Neural crest cell (in vitro differentiated cells): ENCODE data around the gene RAMP1. TPM values are rescaled to one million over a fixed set of nuclear protein-coding genes. Genes with fewer than 3 reads are reported as not detected.
"Not testable (repeated sequence)": the region's sequence is repeated elsewhere in the genome, so short reads cannot be mapped to it uniquely, and the experiment has no call there.

Source experiments
- DNase-seq: peaks from one replicate; pipeline ENCODE4 v3.0.0; 2021; ENCODE audit warnings: low read depth, mixed read lengths, low spot score
- H3K27ac Mint-ChIP-seq: one replicate; pipeline ENCODE4 v1.8.0; 2021; ENCODE audit warnings: mild to moderate bottlenecking, mixed read lengths; ENCODE audit not compliant: unreplicated experiment
- H3K27me3 Mint-ChIP-seq: 2 replicates; pipeline ENCODE4 v1.8.0; 2021; ENCODE audit warnings: low read depth, mild to moderate bottlenecking, mixed read lengths
- H3K36me3 Mint-ChIP-seq: 2 replicates; pipeline ENCODE4 v1.8.0; 2021; ENCODE audit warnings: low read depth, mild to moderate bottlenecking, mixed read lengths
- H3K4me1 Mint-ChIP-seq: 2 replicates; pipeline ENCODE4 v1.8.0; 2021; ENCODE audit warnings: mixed read lengths
- H3K4me3 Mint-ChIP-seq: one replicate; pipeline ENCODE4 v1.8.0; 2021; ENCODE audit warnings: mild to moderate bottlenecking, mixed read lengths
- H3K9me3 Mint-ChIP-seq: 2 replicates; pipeline ENCODE4 v1.8.0; 2021; ENCODE audit warnings: mixed read lengths
- total RNA-seq: library from RNA; stranded (reverse); gene quantifications from 2 replicates; pipeline ENCODE4 v1.2.1, GENCODE V29; 2021
- TF ChIP-seq, protein P1 (sequence below): fragments of 200-600 bp; sonication (generic); conservative IDR thresholded peaks from 2 replicates; pipeline ENCODE4 v1.5.0; 2021; ENCODE audit warnings: antibody characterized with exemption, mild to moderate bottlenecking

RAMP1 gene
- total RNA-seq, 1 donor from 2014 or later = 0.58 TPM

DNA sequence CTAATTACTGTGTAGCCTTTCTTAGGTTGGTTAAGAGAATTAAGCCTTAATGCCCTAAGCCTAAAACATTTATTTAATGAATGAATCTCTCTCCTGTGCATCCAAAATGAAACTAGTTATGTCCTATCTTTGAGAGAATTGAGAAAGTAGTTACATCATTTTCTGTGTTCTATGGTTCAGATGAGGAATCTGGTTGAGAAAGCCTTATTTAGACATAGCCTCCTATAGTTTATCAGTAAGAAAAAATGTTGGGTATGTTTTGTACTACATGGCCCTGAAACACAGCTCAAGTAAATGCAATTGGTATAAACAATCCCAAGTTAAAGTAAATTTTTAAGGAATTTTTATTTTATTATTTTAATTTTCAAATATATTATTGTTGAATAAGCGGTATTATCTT lies 25.9 kb upstream of the RAMP1 start:
- Mint-ChIP-seq H3K4me3 (no peak overlapping the region), H3K36me3 (no peaks in the 10 kb centered on the region)

DNA sequence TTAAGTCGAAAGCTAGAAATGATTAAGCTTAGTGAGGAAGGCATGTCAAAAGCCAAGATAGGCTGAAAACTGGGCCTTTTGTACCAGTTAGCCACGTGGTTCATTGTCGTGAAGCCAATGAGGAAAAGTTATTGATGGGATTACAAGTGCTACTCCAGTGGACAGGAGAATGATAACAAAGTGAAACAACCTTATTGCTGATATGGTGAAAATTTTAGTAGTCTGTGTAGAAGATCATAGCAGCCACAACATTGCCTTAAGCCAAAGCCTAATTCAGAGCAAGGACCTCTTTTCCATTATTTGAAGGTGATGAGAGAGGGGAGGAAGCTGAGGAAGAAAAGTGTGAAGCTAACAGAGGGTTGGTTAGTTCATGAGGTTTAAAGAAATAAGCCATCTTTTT lies 24.1 kb upstream of the RAMP1 start:
- peaks cover 3% of the 10 kb centered on the region for H3K9me3 Mint-ChIP-seq
- TF ChIP-seq, protein P1, sequence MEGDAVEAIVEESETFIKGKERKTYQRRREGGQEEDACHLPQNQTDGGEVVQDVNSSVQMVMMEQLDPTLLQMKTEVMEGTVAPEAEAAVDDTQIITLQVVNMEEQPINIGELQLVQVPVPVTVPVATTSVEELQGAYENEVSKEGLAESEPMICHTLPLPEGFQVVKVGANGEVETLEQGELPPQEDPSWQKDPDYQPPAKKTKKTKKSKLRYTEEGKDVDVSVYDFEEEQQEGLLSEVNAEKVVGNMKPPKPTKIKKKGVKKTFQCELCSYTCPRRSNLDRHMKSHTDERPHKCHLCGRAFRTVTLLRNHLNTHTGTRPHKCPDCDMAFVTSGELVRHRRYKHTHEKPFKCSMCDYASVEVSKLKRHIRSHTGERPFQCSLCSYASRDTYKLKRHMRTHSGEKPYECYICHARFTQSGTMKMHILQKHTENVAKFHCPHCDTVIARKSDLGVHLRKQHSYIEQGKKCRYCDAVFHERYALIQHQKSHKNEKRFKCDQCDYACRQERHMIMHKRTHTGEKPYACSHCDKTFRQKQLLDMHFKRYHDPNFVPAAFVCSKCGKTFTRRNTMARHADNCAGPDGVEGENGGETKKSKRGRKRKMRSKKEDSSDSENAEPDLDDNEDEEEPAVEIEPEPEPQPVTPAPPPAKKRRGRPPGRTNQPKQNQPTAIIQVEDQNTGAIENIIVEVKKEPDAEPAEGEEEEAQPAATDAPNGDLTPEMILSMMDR = no peak
- no peak overlapping the region for H3K4me3 Mint-ChIP-seq
- DNase-seq = no peak
- H3K27me3 Mint-ChIP-seq = peaks cover 3% of the 10 kb centered on the region
- no peaks in the 10 kb centered on the region for H3K4me1 Mint-ChIP-seq
- H3K27ac Mint-ChIP-seq = no peak overlapping the region
- H3K36me3 Mint-ChIP-seq = no peaks in the 10 kb centered on the region

More for the DNA sequence above, 25.9 kb upstream of the RAMP1 start:
- DNase-seq = no peak
- Mint-ChIP-seq H3K4me1 (no peaks in the 10 kb centered on the region), H3K9me3 (no peaks in the 10 kb centered on the region), H3K27me3 (no peaks in the 10 kb centered on the region), H3K27ac (no peak overlapping the region)
- TF ChIP-seq, protein P1 = no peak

DNA sequence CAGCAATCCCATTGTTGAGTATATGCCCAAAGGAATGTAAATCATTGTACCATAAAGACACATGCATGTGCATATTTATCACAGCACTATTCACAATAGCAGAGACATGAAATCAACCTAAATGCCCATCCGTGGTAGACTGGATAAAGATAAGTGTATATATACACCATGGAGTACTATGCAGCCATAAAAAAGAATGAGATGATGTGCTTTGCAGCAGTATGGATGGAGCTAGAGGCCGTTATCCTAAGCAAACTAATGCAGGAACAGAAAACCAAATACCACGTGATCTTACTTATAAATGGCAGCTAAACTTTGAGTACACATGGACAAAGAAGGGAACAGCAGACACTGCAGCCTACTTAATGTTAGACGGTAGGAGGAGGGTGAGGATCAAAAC lies 18.4 kb upstream of the RAMP1 start:
- Mint-ChIP-seq H3K4me3 (no peak overlapping the region), H3K9me3 (peaks cover 9% of the 10 kb centered on the region)

DNA sequence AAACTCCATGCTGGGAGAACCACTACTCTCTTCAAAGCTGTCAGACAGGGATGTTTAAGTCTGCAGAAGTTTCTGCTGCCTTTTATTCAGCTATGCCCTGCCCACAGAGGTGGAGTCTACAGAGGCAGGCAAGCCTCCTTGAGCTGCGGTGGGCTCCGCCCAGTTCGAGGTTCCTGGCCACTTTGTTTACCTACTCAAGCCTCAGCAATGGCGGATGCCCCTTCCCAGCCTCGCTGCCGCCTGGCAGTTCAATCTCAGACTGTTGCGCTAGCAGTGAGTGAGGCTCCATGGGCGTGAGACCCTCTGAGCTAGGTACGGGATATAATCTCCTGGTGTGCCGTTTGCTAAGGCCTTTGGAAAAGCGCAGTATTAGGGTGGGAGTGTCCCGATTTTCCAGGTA lies 10.5 kb upstream of the RAMP1 start:
- H3K9me3 Mint-ChIP-seq, DNase-seq, H3K36me3 Mint-ChIP-seq, H3K4me3 Mint-ChIP-seq, H3K27ac Mint-ChIP-seq, H3K4me1 Mint-ChIP-seq: not testable (repeated sequence)
- H3K27me3 Mint-ChIP-seq = peaks cover 21% of the 10 kb centered on the region

More for the DNA sequence above, 18.4 kb upstream of the RAMP1 start:
- H3K27ac Mint-ChIP-seq = no peak overlapping the region
- peaks cover 6% of the 10 kb centered on the region for H3K27me3 Mint-ChIP-seq
- TF ChIP-seq, protein P1 = no peak
- H3K36me3 Mint-ChIP-seq = no peaks in the 10 kb centered on the region
- DNase-seq = no peak
- H3K4me1 Mint-ChIP-seq = no peaks in the 10 kb centered on the region

DNA sequence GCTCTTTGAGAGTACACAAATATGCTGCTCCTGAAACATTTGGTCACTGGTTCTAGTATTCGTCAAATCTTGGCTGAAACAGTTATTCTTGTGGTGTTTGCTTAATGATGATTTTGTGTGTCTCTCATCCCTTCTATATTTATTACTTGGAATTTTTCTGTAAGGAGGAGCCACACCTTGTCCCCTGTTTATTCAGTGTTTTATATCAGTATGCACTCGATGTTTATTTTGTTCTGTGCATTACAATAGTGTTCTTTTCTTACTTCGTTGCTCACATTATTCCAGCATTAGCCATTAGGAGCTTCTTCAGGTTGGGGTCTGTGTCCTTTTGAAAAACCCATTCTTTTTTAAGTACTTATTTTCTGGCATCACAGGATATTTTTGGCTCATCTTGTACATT lies 5.1 kb upstream of the RAMP1 start:
- peaks cover 13% of the 10 kb centered on the region for H3K4me1 Mint-ChIP-seq
- H3K27me3 Mint-ChIP-seq = peaks cover 33% of the 10 kb centered on the region
- no peaks in the 10 kb centered on the region for H3K36me3 Mint-ChIP-seq
- no peak overlapping the region for H3K27ac Mint-ChIP-seq
- H3K4me3 Mint-ChIP-seq = no peak overlapping the region
- no peaks in the 10 kb centered on the region for H3K9me3 Mint-ChIP-seq
- no peak for DNase-seq
- TF ChIP-seq, protein P1 = no peak

DNA sequence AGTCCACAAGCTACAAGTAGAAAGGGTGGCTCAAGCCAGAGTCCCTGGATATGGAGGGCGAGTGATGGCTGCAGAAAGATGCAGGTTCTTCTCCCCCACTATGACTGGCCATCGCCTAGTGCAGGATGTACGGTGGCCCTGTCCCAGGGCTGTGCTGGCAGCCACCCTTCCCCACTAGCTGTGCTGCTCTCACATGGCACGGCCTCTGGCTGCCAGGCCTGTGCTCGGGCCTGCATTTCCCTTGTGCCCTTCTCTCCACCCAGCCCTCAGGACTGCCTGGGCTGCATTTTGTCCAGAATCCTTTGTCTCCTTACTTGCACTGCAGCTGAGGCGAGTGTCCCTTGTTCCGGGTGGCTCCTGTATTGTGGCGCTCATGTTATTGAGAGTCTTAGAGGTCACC lies 1.6 kb upstream of the RAMP1 start:
- DNase-seq = no peak
- H3K27ac Mint-ChIP-seq = no peak overlapping the region
- H3K4me3 Mint-ChIP-seq = no peak overlapping the region
- H3K27me3 Mint-ChIP-seq = peaks cover 61% of the 10 kb centered on the region
- TF ChIP-seq, protein P1 = no peak
- no peaks in the 10 kb centered on the region for H3K36me3 Mint-ChIP-seq
- no peaks in the 10 kb centered on the region for H3K9me3 Mint-ChIP-seq
- H3K4me1 Mint-ChIP-seq = peaks cover 28% of the 10 kb centered on the region
